HepG2 (cell line): ENCODE data around the gene TAOK3. TPM values are rescaled to one million over a fixed set of nuclear protein-coding genes. Genes with fewer than 3 reads are reported as not detected.

Source experiments
- ATAC-seq: fragments of 200-7000 bp; cut with Tn5 transposase; 3 replicates; pipeline ENCODE4 v1.9.1; 2020; ENCODE audit warnings: mild to moderate bottlenecking, moderate library complexity
- BruUV-seq: library from RNA; stranded (reverse); fragments of 400-500 nt; replicated peaks from 2 replicates; lab custom pipeline; 2021; lab: Mats Ljungman, UMichigan
- CTCF ChIA-PET: fragments of 300-600 bp; formaldehyde crosslinking; extraction: SDS; loops from one replicate; lab custom pipeline; 2021; ENCODE audit warnings: low total read pairs, inconsistent platforms, low intra/inter-chr PET ratio; lab: Yijun Ruan, JAX
- POLR2A ChIA-PET: fragments of 350-600 bp; sonication (Branson Sonifier 250); formaldehyde crosslinking; loops from one replicate; lab custom pipeline; 2020; ENCODE audit warnings: antibody characterized with exemption, inconsistent platforms; lab: Yijun Ruan, JAX
- DNase-seq: peaks from one replicate; pipeline ENCODE4 v3.0.0-alpha.2; 2015; ENCODE audit warnings: low spot score
- FAIRE-seq: peaks from 3 replicates; lab custom pipeline; 2011; peaks lifted over from hg19 to GRCh38; lab: Jason Lieb, UNC
- H2AFZ ChIP-seq: one replicate; pipeline ENCODE4 v1.6.1; 2011; ENCODE audit warnings: low read length, inconsistent platforms
- H3K27ac ChIP-seq: fragments of 300-600 bp; 3 replicates; pipeline ENCODE4 v1.8.0; 2011; ENCODE audit warnings: mixed run types, mild to moderate bottlenecking, mixed read lengths, low read length, inconsistent platforms; ENCODE audit not compliant: insufficient read depth; ENCODE audit errors: extremely low read length
- H3K27me3 ChIP-seq, 2 experiments: fragments of 200-600 bp in 1 of 2; 2 replicates in 1 of 2; 3 replicates in 1 of 2; pipeline versions ENCODE4 v1.6.0 to v1.8.0; 2011; ENCODE audit warnings: low read length in 2 of 2, mild to moderate bottlenecking in 2 of 2, moderate library complexity in 2 of 2, inconsistent platforms in 1 of 2; ENCODE audit not compliant: insufficient read depth in 2 of 2, control insufficient read depth in 1 of 2
- H3K36me3 ChIP-seq, 2 experiments: fragments of 200-600 bp in 1 of 2; replicated peaks in 1 of 2; 2 replicates in 1 of 2; 3 replicates in 1 of 2; pipeline versions ENCODE4 v1.5.1 to v1.8.0; 2011; ENCODE audit warnings: low read length in 2 of 2, inconsistent platforms in 1 of 2; ENCODE audit not compliant: insufficient read depth in 2 of 2, control insufficient read depth in 1 of 2
- H3K4me1 ChIP-seq: 2 replicates; pipeline ENCODE4 v1.5.1; 2012; ENCODE audit warnings: low read length, inconsistent platforms; ENCODE audit not compliant: insufficient read depth
- H3K4me2 ChIP-seq: 2 replicates; pipeline ENCODE4 v1.6.0; 2011; ENCODE audit warnings: low read depth, low read length, inconsistent platforms
- H3K4me3 ChIP-seq, 3 experiments: fragments of 200-600 bp in 1 of 3; sonication (generic), shearing (Covaris generic) in 1 of 3; replicated peaks in 1 of 3; 2 replicates each; pipeline ENCODE4 v1.5.1; 2011 to 2016; ENCODE audit warnings: low read length in 3 of 3, inconsistent platforms in 2 of 3, low read depth in 2 of 3, mild to moderate bottlenecking in 2 of 3, control low read depth in 1 of 3, mixed read lengths in 1 of 3; ENCODE audit not compliant: insufficient read depth in 1 of 3
- H3K79me2 ChIP-seq: one replicate; pipeline ENCODE4 v1.6.1; 2011; ENCODE audit warnings: low read length, inconsistent platforms; ENCODE audit not compliant: insufficient read depth
- H3K9ac ChIP-seq: 2 replicates; pipeline ENCODE4 v1.6.0; 2011; ENCODE audit warnings: mild to moderate bottlenecking, low read depth, low read length, inconsistent platforms; ENCODE audit not compliant: insufficient read depth
- H3K9me3 ChIP-seq: 2 replicates; pipeline ENCODE4 v1.5.1; 2012; ENCODE audit warnings: mild to moderate bottlenecking, low read length
- H4K20me1 ChIP-seq: 2 replicates; pipeline ENCODE4 v1.6.0; 2011; ENCODE audit warnings: inconsistent platforms, mild to moderate bottlenecking, low read length, moderate library complexity; ENCODE audit not compliant: insufficient read depth
- CBX1 ChIP-seq: IDR thresholded peaks from one replicate; pipeline ENCODE4 v1.6.1; 2016; ENCODE audit warnings: antibody characterized with exemption, low read depth
- NPAS2 ChIP-seq: sonication (generic); formaldehyde crosslinking; IDR thresholded peaks from 2 replicates; pipeline ENCODE4 v1.8.0; 2022; ENCODE audit warnings: mild to moderate bottlenecking, missing genetic modification reagents, borderline replicate concordance
- TBX3 ChIP-seq: fragments of 450-650 bp; IDR thresholded peaks from 2 replicates; pipeline ENCODE4 v1.6.1; 2017; ENCODE audit warnings: antibody characterized with exemption, mild to moderate bottlenecking, inconsistent platforms, borderline replicate concordance
- ZNF468 ChIP-seq: sonication (generic); formaldehyde crosslinking; IDR thresholded peaks from 2 replicates; pipeline ENCODE4 v1.8.0; 2022; ENCODE audit warnings: mild to moderate bottlenecking, moderate library complexity, missing genetic modification reagents
- WGBS: methylation state at CpG from one replicate; pipeline ENCODE4 v1.1.6; 2017; ENCODE audit warnings: low lambda C conversion rate; 5-methylcytosine and 5-hydroxymethylcytosine counted together
- in situ Hi-C: cut with HindIII; loops from 2 replicates; pipeline ENCODE4 v1.10.0; 2017; ENCODE audit warnings: low pct_unique_long_range_greater_than_20kb; ENCODE audit not compliant: extremely low pct_ligation_motif_present
- intact Hi-C: fragments of 100-400 bp; cut with micrococcal nuclease; formaldehyde crosslinking; loops from one replicate; pipeline ENCODE4 v1.10.0; 2022; ENCODE audit not compliant: unreplicated experiment
- polyA plus RNA-seq, 8 experiments: library from polyadenylated mRNA; depleted of rRNA in 3 of 8; stranded (reverse) in 7 of 8; unstranded in 1 of 8; fragments of >200 nt; fragmentation: Illumina TruSeq in 4 of 8; extraction: Trizol in 4 of 8; gene quantifications; 2 replicates each; pipeline versions ENCODE4 v1.2.1 to v1.2.3, GENCODE V29; 2011 to 2016; ENCODE audit warnings: low read depth in 4 of 8, missing spikeins in 1 of 8, mixed read lengths in 1 of 8; ENCODE audit not compliant: insufficient read depth in 1 of 8
- total RNA-seq, 5 experiments: library from RNA; depleted of rRNA; stranded (reverse); fragments of >200 nt; fragmentation: Illumina TruSeq; extraction: Trizol; gene quantifications; 2 replicates each; pipeline ENCODE4 v1.2.3, GENCODE V29; 2016; ENCODE audit warnings: low read depth in 1 of 5
- TF ChIP-seq, protein P1 (sequence below): sonication (generic); formaldehyde crosslinking; IDR thresholded peaks from 2 replicates; pipeline ENCODE4 v1.4.0; 2020; ENCODE audit warnings: mild to moderate bottlenecking, missing genetic modification reagents
- TF ChIP-seq, protein P2 (sequence below): sonication (generic); formaldehyde crosslinking; IDR thresholded peaks from 2 replicates; pipeline ENCODE4 v1.5.0; 2020; ENCODE audit warnings: mild to moderate bottlenecking, missing genetic modification reagents

TAOK3 gene
- total and polyA plus RNA-seq, 2 of the 13 experiments (the other 11 are each of a cell fraction or from before 2014, with no cell fraction given), result 10.4 to 12.3 TPM

DNA sequence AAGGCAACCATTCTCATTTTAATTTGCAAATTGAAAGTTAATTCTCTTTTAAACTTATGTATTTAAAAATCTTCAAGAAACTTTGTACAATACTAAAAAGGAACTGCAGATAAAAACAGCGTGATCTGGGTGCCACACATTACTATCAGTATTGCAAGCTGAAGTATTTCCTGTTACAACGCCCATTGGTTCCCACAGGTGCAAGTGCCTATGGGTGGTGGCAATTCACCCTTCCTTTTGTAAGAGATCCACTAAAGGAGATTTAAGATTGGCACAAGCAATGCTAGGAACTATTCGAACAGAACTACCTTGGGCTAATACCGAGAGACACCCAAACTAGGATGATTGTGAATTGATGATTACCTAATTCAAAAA lies 13.2 kb downstream of the TAOK3 start:
- no peak for TF ChIP-seq TBX3
- TF ChIP-seq CBX1, result no peak
- TF ChIP-seq, all 625 proteins: peak for 0
- 94% methylated on average over 4 of the region's 4 CpGs for WGBS
- Histone ChIP-seq H3K4me3 (no peak overlapping the region), H3K9me3 (peaks cover 2% of the 10 kb centered on the region; the same call in 1 of the 2 replicates), H3K27ac (no peak overlapping the region), H3K4me2 (no peak overlapping the region), H3K4me1 (peaks cover 33% of the 10 kb centered on the region), H3K36me3 (no peaks in the 10 kb centered on the region), H3K79me2 (peaks cover 3% of the 10 kb centered on the region), H2AFZ (no peak overlapping the region), H4K20me1 (no peaks in the 10 kb centered on the region), H3K9ac (no peak overlapping the region), H3K27me3 (no peaks in the 10 kb centered on the region)
- CTCF ChIA-PET, result no interaction called here
- ATAC-seq (no peak), DNase-seq (no peak), FAIRE-seq (no peak)
- intact Hi-C loops (no loop called here), in situ Hi-C loops (no loop called here)
- POLR2A ChIA-PET, result interaction anchor here (1.8 kb wide), 1 partner anchor 13 kb away, joined by 7 read pairs; the partner anchor contains the start of gene TAOK3
- BruUV-seq, result no TSS peak

DNA sequence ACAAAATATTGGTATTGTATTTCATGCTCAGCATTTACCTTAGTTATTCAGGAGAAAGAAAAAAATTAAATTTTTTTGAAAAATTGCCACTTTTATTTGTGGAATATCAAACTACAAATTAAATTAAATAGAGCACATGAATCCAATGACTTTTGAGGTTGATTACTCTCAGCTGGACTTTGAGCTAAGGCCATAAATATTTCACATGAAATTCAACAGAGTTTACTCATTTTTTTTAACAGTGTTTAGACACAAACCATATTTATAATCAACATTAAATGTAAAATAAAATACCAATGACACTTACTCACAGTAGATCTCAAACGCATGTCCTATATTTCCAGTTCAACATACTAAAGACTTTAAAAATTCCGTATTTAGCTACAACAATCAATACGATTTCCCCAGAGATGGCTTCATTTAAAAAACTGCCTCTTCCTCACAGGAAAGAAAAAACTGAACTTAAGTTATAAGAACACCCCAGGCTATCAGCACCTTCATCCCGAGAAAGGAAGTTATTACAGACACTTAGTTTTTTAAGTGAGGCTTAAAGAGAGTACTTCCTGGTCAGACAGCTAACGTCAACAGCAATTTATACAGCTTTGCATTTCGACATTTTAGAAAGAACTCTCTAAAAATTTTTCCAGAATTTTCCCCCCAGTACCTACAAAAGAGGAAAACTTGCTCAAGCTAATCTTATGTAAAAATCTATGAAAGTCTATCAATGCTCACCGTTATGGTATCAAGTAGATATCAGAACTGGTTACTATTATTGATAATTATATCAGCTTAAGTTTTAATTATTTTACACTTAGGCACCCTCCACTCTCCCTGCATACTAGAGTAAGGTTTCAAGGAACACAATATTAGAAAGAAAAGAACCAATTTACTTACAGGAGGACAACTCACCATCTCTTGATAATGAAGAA lies 13.8 kb downstream of the TAOK3 start:
- no peak overlapping the region for H3K4me2 ChIP-seq
- H2AFZ ChIP-seq, result no peak overlapping the region
- WGBS, result 95% methylated on average over 7 of the region's 7 CpGs
- no TSS peak for BruUV-seq
- no peak for FAIRE-seq
- in situ Hi-C loops (no loop called here), intact Hi-C loops (no loop called here)
- peaks cover 33% of the 10 kb centered on the region for H3K4me1 ChIP-seq
- no peak for DNase-seq
- ChIA-PET POLR2A (interaction anchor here (1.8 kb wide), 2 partner anchors 14 to 17 kb away, joined by 4 to 7 read pairs; partner anchors contain the start of genes SUDS3 and TAOK3), CTCF (no interaction called here)
- H3K27ac ChIP-seq, result no peak overlapping the region
- H3K79me2 ChIP-seq, result peaks cover 3% of the 10 kb centered on the region
- ATAC-seq, result no peak
- H3K36me3 ChIP-seq, result no peaks in the 10 kb centered on the region
- H3K27me3 ChIP-seq, result no peaks in the 10 kb centered on the region
- H3K9me3 ChIP-seq, result peaks cover 5% of the 10 kb centered on the region; the same call in 1 of the 2 replicates
- H4K20me1 ChIP-seq, result no peaks in the 10 kb centered on the region
- H3K9ac ChIP-seq, result no peak overlapping the region
- H3K4me3 ChIP-seq, result no peak overlapping the region
- TF ChIP-seq NPAS2 (CRISPR knock-in tag) (no peak), ZNF468 (CRISPR knock-in tag) (no peak)
- TF ChIP-seq, protein P1, sequence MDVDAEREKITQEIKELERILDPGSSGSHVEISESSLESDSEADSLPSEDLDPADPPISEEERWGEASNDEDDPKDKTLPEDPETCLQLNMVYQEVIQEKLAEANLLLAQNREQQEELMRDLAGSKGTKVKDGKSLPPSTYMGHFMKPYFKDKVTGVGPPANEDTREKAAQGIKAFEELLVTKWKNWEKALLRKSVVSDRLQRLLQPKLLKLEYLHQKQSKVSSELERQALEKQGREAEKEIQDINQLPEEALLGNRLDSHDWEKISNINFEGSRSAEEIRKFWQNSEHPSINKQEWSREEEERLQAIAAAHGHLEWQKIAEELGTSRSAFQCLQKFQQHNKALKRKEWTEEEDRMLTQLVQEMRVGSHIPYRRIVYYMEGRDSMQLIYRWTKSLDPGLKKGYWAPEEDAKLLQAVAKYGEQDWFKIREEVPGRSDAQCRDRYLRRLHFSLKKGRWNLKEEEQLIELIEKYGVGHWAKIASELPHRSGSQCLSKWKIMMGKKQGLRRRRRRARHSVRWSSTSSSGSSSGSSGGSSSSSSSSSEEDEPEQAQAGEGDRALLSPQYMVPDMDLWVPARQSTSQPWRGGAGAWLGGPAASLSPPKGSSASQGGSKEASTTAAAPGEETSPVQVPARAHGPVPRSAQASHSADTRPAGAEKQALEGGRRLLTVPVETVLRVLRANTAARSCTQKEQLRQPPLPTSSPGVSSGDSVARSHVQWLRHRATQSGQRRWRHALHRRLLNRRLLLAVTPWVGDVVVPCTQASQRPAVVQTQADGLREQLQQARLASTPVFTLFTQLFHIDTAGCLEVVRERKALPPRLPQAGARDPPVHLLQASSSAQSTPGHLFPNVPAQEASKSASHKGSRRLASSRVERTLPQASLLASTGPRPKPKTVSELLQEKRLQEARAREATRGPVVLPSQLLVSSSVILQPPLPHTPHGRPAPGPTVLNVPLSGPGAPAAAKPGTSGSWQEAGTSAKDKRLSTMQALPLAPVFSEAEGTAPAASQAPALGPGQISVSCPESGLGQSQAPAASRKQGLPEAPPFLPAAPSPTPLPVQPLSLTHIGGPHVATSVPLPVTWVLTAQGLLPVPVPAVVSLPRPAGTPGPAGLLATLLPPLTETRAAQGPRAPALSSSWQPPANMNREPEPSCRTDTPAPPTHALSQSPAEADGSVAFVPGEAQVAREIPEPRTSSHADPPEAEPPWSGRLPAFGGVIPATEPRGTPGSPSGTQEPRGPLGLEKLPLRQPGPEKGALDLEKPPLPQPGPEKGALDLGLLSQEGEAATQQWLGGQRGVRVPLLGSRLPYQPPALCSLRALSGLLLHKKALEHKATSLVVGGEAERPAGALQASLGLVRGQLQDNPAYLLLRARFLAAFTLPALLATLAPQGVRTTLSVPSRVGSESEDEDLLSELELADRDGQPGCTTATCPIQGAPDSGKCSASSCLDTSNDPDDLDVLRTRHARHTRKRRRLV, result no peak
- TF ChIP-seq, protein P2, sequence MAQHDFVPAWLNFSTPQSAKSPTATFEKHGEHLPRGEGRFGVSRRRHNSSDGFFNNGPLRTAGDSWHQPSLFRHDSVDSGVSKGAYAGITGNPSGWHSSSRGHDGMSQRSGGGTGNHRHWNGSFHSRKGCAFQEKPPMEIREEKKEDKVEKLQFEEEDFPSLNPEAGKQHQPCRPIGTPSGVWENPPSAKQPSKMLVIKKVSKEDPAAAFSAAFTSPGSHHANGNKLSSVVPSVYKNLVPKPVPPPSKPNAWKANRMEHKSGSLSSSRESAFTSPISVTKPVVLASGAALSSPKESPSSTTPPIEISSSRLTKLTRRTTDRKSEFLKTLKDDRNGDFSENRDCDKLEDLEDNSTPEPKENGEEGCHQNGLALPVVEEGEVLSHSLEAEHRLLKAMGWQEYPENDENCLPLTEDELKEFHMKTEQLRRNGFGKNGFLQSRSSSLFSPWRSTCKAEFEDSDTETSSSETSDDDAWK (CRISPR knock-in tag), result no peak
